AG04449 (cell line): ENCODE results near the gene BRCA1.
A peak's percentile ranks its signal among the peaks of the same experiment; 100 is the strongest.
"Not testable (repeated sequence)": the region's sequence is repeated elsewhere in the genome, so short reads cannot be mapped to it uniquely, and the experiment has no call there.

ENCODE experiments used
- CTCF ChIA-PET: fragments of 350-600 bp; formaldehyde crosslinking; extraction: SDS; loops from one replicate; lab custom pipeline; 2021; ENCODE audit warnings: antibody characterized with exemption; lab: Yijun Ruan, JAX
- POLR2A ChIA-PET: fragments of 400-600, 350-600 bp; formaldehyde crosslinking; extraction: SDS; loops from one replicate; lab custom pipeline; 2020; ENCODE audit warnings: antibody characterized with exemption, inconsistent platforms; lab: Yijun Ruan, JAX
- DNase-seq: peaks from one replicate; pipeline ENCODE4 v3.0.0-alpha.2; 2010; ENCODE audit warnings: low read depth, low spot score
- H3K4me3 ChIP-seq: 2 replicates; pipeline ENCODE4 v1.5.1; 2011; ENCODE audit warnings: low read depth, mild to moderate bottlenecking, control low read depth, low read length
- TF ChIP-seq, protein P1 (sequence below): IDR thresholded peaks from one replicate; pipeline ENCODE4 v1.5.1; 2011; ENCODE audit warnings: mild to moderate bottlenecking, moderate library complexity, low read length, control low read depth, inconsistent platforms; ENCODE audit not compliant: insufficient read depth; ENCODE audit errors: missing control alignments

The BRCA1 gene

DNA sequence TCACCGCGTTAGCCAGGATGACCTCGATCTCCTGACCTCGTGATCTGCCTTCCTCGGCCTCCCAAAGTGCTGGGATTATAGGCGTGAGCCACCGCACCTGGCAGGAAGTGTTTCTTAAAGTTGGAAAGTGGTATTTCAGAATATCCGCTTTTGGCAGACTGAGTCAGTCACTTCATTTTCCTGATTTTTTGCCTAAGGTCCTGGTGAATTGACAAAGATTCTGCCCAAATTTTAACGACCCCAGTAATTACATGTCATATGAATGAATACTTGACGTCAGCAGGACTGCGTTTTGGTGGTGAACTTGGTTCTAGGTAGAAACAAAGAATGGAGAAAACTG is 4.5 kb upstream of the BRCA1 start:
- POLR2A ChIA-PET: interaction anchor here (1.3 kb wide), 1 partner anchor 187 kb away, joined by 4 read pairs; no protein-coding TSS in a partner anchor
- no peak overlapping the region for H3K4me3 ChIP-seq

GRCh38 chr17:43127333-43127876 is 2.2 kb upstream of the BRCA1 start:
- POLR2A ChIA-PET, H3K4me3 ChIP-seq, DNase-seq: not testable (repeated sequence)
- CTCF ChIA-PET: interaction anchor here (1.1 kb wide), 1 partner anchor 129 kb away, joined by 3 read pairs; the partner anchor contains the start of gene RPL27

More for the DNA sequence above, 4.5 kb upstream of the BRCA1 start:
- CTCF ChIA-PET: interaction anchor here (1.4 kb wide), 1 partner anchor 106 kb away, joined by 6 read pairs; no protein-coding TSS in a partner anchor
- no peak for DNase-seq
- TF ChIP-seq, protein P1, sequence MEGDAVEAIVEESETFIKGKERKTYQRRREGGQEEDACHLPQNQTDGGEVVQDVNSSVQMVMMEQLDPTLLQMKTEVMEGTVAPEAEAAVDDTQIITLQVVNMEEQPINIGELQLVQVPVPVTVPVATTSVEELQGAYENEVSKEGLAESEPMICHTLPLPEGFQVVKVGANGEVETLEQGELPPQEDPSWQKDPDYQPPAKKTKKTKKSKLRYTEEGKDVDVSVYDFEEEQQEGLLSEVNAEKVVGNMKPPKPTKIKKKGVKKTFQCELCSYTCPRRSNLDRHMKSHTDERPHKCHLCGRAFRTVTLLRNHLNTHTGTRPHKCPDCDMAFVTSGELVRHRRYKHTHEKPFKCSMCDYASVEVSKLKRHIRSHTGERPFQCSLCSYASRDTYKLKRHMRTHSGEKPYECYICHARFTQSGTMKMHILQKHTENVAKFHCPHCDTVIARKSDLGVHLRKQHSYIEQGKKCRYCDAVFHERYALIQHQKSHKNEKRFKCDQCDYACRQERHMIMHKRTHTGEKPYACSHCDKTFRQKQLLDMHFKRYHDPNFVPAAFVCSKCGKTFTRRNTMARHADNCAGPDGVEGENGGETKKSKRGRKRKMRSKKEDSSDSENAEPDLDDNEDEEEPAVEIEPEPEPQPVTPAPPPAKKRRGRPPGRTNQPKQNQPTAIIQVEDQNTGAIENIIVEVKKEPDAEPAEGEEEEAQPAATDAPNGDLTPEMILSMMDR: no peak

DNA sequence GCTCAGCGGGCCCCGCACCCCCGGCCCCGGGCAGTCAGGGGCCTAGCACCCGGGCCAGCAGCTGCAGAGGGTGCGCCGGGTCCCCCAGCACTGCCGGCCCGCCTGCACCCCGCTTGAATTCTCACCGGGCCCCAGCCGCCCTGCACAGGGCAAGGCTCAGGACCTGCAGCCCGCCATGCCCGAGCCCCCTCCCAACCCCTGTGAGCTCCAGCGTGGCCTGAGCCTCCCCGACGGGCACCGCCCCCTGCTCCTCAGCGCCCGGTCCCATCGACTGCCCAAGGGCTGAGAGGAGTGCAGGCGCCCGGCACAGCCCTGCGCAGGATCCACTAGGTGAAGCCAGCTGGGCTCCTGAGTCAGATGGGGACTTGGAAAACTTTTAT is 1.7 kb upstream of the BRCA1 start:
- ChIA-PET CTCF (interaction anchor here (1.1 kb wide), 1 partner anchor 129 kb away, joined by 3 read pairs; the partner anchor contains the start of gene RPL27), POLR2A (no interaction called here)
- TF ChIP-seq, protein P1: no peak
- no peak overlapping the region for H3K4me3 ChIP-seq
- DNase-seq: no peak

DNA sequence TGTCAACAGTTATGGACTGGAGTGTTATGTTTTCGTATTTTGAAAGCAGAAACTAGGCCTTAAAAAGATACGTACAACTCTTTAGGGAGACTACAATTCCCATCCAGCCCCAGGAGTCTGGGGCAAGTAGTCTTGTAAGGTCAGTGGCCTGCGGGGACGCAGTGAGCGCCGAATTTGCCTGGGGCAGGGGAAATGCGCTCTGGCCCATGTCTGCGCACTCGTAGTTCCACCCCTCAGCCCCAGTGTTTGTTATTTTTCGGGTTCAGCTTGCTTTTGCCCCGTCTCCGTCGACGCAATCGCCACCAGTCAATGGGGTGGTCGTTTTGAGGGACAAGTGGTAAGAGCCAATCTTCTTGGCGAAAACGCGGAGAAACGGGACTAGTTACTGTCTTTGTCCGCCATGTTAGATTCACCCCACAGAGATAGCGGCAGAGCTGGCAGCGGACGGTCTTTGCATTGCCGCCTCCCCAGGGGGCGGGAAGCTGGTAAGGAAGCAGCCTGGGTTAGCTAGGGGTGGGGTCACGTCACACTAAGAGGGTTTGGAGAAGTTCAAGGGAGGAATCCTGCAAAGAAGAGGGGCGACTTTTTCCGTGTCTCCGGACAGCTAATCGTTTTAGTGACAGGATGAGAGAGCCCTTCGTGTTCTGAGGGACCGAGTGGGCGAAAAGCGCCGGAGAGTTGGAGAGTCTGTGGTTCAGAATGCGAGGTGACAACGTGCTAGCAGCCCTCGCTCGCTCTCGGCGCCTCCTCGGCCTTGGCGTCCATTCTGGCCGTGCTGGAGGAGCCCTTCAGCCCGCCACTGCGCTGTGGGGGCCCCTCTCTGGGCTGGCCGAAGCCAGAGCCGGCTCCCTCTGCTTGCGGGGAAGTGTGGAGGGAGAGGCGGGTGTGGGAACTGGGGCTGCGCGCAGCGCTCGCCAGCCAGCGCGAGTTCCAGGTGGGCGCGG is 1.1 kb upstream of the BRCA1 start:
- CTCF ChIA-PET: interaction anchor here (1.1 kb wide), 1 partner anchor 128 kb away, joined by 3 read pairs; the partner anchor contains the start of gene RPL27
- POLR2A ChIA-PET: no interaction called here
- TF ChIP-seq, protein P1: no peak
- DNase-seq: no peak
- peak overlapping the region; percentile 95 for H3K4me3 ChIP-seq

GRCh38 chr17:43118679-43119615 is 6.2 kb downstream of the BRCA1 start:
- ChIA-PET POLR2A (no interaction called here), CTCF (interaction anchor here (1.5 kb wide), 1 partner anchor 21 kb away, joined by 3 read pairs; no protein-coding TSS in a partner anchor)
- no peak overlapping the region for H3K4me3 ChIP-seq
- DNase-seq: no peak
- TF ChIP-seq, protein P1: no peak

DNA sequence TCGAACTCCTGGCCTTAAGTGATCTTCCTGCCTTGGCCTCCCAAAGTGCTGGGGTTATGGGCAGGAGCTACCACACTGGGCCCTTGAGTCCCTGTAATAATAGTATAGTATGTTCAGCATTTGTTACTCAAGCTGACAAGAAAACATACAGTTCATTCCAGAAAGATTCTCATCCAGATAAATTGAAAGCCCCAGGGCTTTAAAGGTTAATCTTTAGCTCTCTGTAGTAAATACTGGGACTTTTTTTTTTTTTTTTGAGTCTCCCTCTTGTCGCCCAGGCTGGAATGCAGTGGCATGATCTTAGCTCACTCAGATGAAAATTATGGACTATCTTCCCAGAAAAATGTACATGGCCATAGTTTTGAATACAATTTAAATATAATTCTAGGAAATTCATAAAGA is 11.0 kb downstream of the BRCA1 start:
- ChIA-PET POLR2A (no interaction called here), CTCF (no interaction called here)
- no peak for DNase-seq

More for the DNA sequence above, 11.0 kb downstream of the BRCA1 start:
- TF ChIP-seq, protein P1: no peak
- no peak overlapping the region for H3K4me3 ChIP-seq
